ENCODE data around the gene HACE1.

The HACE1 gene

DNA sequence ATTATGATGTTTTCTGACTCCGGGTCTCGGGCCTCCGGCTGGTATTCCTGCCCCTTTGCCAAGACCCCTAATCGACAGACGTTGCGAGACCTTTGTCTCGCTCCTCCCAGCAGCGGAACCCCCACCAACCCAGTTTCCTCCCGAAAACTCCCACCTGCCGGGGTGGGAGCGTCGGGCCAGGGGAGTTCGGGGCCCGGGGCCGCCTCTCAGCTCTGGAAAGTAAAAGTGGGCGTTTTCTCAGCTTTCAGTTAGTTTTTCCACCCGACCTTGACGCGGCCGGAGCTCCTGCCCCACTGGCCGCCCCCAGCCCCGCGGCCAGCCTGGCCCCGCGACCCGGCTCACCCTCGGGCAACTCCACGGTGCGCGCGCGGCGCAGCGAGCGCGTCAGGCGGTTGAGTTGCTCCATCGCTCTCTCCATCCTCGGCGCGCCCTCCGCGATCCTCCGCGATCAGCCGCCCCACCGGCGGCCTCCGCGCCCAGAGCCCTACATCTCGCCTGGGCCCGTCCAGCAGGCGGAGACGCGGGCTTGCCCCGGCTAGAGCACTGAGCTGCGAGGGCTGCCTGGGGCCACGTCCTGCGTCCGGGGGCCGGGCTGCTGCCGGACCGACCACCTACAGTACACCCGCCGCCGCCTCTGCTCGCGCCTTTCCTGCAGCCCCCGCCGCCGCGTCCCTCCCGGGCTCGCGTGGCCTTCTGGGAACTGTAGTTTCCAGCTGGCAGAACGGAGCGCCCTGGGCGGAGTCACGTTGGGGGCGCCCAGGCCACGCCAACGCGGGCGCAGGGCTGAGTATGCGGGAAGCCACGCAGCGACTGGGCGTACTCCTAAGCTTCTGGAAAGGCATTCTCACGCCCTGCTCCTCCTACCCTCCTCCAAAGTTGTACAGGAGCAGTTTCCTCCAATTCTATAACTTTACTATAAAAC, at the start of gene HACE1 (continued):
- TF ChIP-seq GLIS2 (tag by site-specific recombination; IDR thresholded peaks at IDR 0.05) (peak; percentile 58), WT1 (tag by site-specific recombination; IDR thresholded peaks at IDR 0.05) (no peak; the same call in 1 of the 2 replicates), ZIC2 (tag by site-specific recombination; IDR thresholded peaks at IDR 0.05) (no peak), ZNF280D (tag by site-specific recombination; IDR thresholded peaks at IDR 0.05) (no peak), ZSCAN30 (tag by site-specific recombination; IDR thresholded peaks at IDR 0.05) (peak; percentile 70), GLI4 (tag by site-specific recombination; IDR thresholded peaks at IDR 0.05) (no peak), ZNF112 (tag by site-specific recombination; IDR thresholded peaks at IDR 0.05) (no peak), ZBTB20 (tag by site-specific recombination; IDR thresholded peaks at IDR 0.05) (peak; percentile 96), ZNF239 (tag by site-specific recombination; IDR thresholded peaks at IDR 0.05) (no peak), ZNF549 (tag by site-specific recombination; IDR thresholded peaks at IDR 0.05) (no peak), ZFHX2 (tag by site-specific recombination; conservative IDR thresholded peaks at IDR 0.05) (peak; percentile 98), ZBTB10 (tag by site-specific recombination; IDR thresholded peaks at IDR 0.05) (0 out of 2 replicates have a peak, but pooled peaks have one; percentile 35), ZNF391 (tag by site-specific recombination; IDR thresholded peaks at IDR 0.05; ENCODE audit: borderline replicate concordance, low read depth) (peak; percentile 53; the same call in 1 of the 2 replicates), GLI2 (tag by site-specific recombination; IDR thresholded peaks at IDR 0.05; ENCODE audit: borderline replicate concordance, low read depth) (no peak), ZNF664 (tag by site-specific recombination; IDR thresholded peaks at IDR 0.05) (no peak), ZFP69B (tag by site-specific recombination; IDR thresholded peaks at IDR 0.05) (peak; percentile 39; the same call in 1 of the 2 replicates), ZNF830 (tag by site-specific recombination; IDR thresholded peaks at IDR 0.05; ENCODE audit: low read depth) (no peak), IKZF3 (tag by site-specific recombination; IDR thresholded peaks at IDR 0.05) (no peak), ZBTB11 (tag by site-specific recombination; conservative IDR thresholded peaks at IDR 0.05; ENCODE audit: low read depth) (peak; percentile 80), HOXC10 (CRISPR knock-in tag; IDR thresholded peaks at IDR 0.05) (no peak), ZFP41 (tag by site-specific recombination; IDR thresholded peaks at IDR 0.05; ENCODE audit: borderline replicate concordance) (no peak), SCRT2 (tag by site-specific recombination; IDR thresholded peaks at IDR 0.05) (peak; percentile 15; the same call in 1 of the 2 replicates), SETDB1 (IDR thresholded peaks at IDR 0.05; ENCODE audit: insufficient read length, low read length) (no peak)
- TF ChIP-seq, protein P1, sequence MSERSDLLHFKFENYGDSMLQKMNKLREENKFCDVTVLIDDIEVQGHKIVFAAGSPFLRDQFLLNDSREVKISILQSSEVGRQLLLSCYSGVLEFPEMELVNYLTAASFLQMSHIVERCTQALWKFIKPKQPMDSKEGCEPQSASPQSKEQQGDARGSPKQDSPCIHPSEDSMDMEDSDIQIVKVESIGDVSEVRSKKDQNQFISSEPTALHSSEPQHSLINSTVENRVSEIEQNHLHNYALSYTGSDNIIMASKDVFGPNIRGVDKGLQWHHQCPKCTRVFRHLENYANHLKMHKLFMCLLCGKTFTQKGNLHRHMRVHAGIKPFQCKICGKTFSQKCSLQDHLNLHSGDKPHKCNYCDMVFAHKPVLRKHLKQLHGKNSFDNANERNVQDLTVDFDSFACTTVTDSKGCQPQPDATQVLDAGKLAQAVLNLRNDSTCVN (tag by site-specific recombination; optimal IDR thresholded peaks at IDR 0.05): peak; percentile 99
- TF ChIP-seq, protein P2, sequence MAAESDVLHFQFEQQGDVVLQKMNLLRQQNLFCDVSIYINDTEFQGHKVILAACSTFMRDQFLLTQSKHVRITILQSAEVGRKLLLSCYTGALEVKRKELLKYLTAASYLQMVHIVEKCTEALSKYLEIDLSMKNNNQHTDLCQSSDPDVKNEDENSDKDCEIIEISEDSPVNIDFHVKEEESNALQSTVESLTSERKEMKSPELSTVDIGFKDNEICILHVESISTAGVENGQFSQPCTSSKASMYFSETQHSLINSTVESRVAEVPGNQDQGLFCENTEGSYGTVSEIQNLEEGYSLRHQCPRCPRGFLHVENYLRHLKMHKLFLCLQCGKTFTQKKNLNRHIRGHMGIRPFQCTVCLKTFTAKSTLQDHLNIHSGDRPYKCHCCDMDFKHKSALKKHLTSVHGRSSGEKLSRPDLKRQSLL (tag by site-specific recombination; IDR thresholded peaks at IDR 0.05): peak; percentile 95
- TF ChIP-seq, protein P3, sequence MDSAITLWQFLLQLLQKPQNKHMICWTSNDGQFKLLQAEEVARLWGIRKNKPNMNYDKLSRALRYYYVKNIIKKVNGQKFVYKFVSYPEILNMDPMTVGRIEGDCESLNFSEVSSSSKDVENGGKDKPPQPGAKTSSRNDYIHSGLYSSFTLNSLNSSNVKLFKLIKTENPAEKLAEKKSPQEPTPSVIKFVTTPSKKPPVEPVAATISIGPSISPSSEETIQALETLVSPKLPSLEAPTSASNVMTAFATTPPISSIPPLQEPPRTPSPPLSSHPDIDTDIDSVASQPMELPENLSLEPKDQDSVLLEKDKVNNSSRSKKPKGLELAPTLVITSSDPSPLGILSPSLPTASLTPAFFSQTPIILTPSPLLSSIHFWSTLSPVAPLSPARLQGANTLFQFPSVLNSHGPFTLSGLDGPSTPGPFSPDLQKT (IDR thresholded peaks at IDR 0.05; ENCODE audit: borderline replicate concordance, low read depth, low read length): no peak
